H54 (cell line): Measurements from ENCODE around the gene AGBL1.

Experiments used
- DNase-seq: peaks from one replicate; pipeline ENCODE4 v3.0.0; 2011; ENCODE audit warnings: low spot score, mixed read lengths; ENCODE audit not compliant: insufficient read length
- FAIRE-seq: peaks from 3 replicates; lab custom pipeline; 2011; peaks lifted over from hg19 to GRCh38; lab: Jason Lieb, UNC
- POLR2A ChIP-seq: IDR thresholded peaks from 2 replicates; pipeline ENCODE4 v1.6.1; 2011; ENCODE audit warnings: low read depth, mild to moderate bottlenecking, low read length

Gene AGBL1

GRCh38 chr15:86317384-86317740, 237.7 kb downstream of the AGBL1 start:
- TF ChIP-seq POLR2A: no peak
- FAIRE-seq (no peak), DNase-seq (no peak)

GRCh38 chr15:86322629-86323028, 243.0 kb downstream of the AGBL1 start:
- no peak for TF ChIP-seq POLR2A
- DNase-seq (no peak), FAIRE-seq (no peak)

- TF ChIP-seq POLR2A: no peak
- no peak for FAIRE-seq
- DNase-seq: no peak
Measured at GRCh38 chr15:86327230-86327865, 247.7 kb downstream of the AGBL1 start.

- DNase-seq (no peak), FAIRE-seq (no peak)
- no peak for TF ChIP-seq POLR2A
Measured at GRCh38 chr15:86328658-86329057, 249.0 kb downstream of the AGBL1 start.

- FAIRE-seq (no peak), DNase-seq (no peak)
- no peak for TF ChIP-seq POLR2A
Measured at GRCh38 chr15:86329311-86330013, 249.8 kb downstream of the AGBL1 start.

- FAIRE-seq: no peak
- no peak for DNase-seq
- TF ChIP-seq POLR2A: no peak
Measured at GRCh38 chr15:86333819-86334218, 254.1 kb downstream of the AGBL1 start.

- DNase-seq (no peak), FAIRE-seq (no peak)
- no peak for TF ChIP-seq POLR2A
Measured at GRCh38 chr15:86336051-86336788, 256.5 kb downstream of the AGBL1 start.

- DNase-seq (no peak), FAIRE-seq (no peak)
- TF ChIP-seq POLR2A: no peak
Measured at GRCh38 chr15:86337071-86337470, 257.4 kb downstream of the AGBL1 start.

- DNase-seq (no peak), FAIRE-seq (no peak)
- no peak for TF ChIP-seq POLR2A
Measured at GRCh38 chr15:86347245-86347644, 267.6 kb downstream of the AGBL1 start.

- no peak for DNase-seq
- no peak for TF ChIP-seq POLR2A
- FAIRE-seq: no peak
Measured at GRCh38 chr15:86349565-86349964, 269.9 kb downstream of the AGBL1 start.

GRCh38 chr15:86353213-86353612, 273.5 kb downstream of the AGBL1 start:
- no peak for TF ChIP-seq POLR2A
- FAIRE-seq (no peak), DNase-seq (no peak)

- TF ChIP-seq POLR2A: no peak
- no peak for DNase-seq
- FAIRE-seq: no peak
Measured at GRCh38 chr15:86355361-86355760, 275.7 kb downstream of the AGBL1 start.

GRCh38 chr15:86355801-86356200, 276.1 kb downstream of the AGBL1 start:
- no peak for DNase-seq
- FAIRE-seq: no peak
- TF ChIP-seq POLR2A: no peak

- no peak for FAIRE-seq
- TF ChIP-seq POLR2A: no peak
- DNase-seq: peak; percentile 12
Measured at GRCh38 chr15:86362555-86362954, 282.9 kb downstream of the AGBL1 start.
